GM18868 (cell line): ENCODE results near the gene AOC2.
"Not testable (repeated sequence)": the region's sequence is repeated elsewhere in the genome, so short reads cannot be mapped to it uniquely, and the experiment has no call there.

Experiments used
- ATAC-seq: cut with Tn5 transposase; IDR thresholded peaks from one replicate; pipeline ENCODE4 v1.9.1; 2021; ENCODE audit warnings: mild to moderate bottlenecking, moderate library complexity; ENCODE audit not compliant: unreplicated experiment

The AOC2 gene

GRCh38 chr17:42878924-42879595 is 34.7 kb downstream of the AOC2 start:
- no peak for ATAC-seq

- no peak for ATAC-seq
Measured at GRCh38 chr17:42879596-42879985, 35.2 kb downstream of the AOC2 start.

- ATAC-seq = no peak
Measured at GRCh38 chr17:42880776-42881310, 36.5 kb downstream of the AOC2 start.

- not testable (repeated sequence) for ATAC-seq
Measured at GRCh38 chr17:42881706-42882105, 37.3 kb downstream of the AOC2 start.

GRCh38 chr17:42882166-42882565 is 37.8 kb downstream of the AOC2 start:
- no peak for ATAC-seq

- ATAC-seq = no peak
Measured at GRCh38 chr17:42883802-42884558, 39.6 kb downstream of the AOC2 start.

- ATAC-seq = not testable (repeated sequence)
Measured at GRCh38 chr17:42885806-42886205, 41.4 kb downstream of the AOC2 start.

GRCh38 chr17:42886283-42887176 is 42.1 kb downstream of the AOC2 start:
- no peak for ATAC-seq

- ATAC-seq = no peak
Measured at GRCh38 chr17:42889809-42890208, 45.4 kb downstream of the AOC2 start.

GRCh38 chr17:42891539-42892152 is 47.3 kb downstream of the AOC2 start:
- ATAC-seq = no peak

GRCh38 chr17:42893359-42893758 is 49.0 kb downstream of the AOC2 start:
- ATAC-seq = no peak

GRCh38 chr17:42894283-42895184 is 50.2 kb downstream of the AOC2 start:
- ATAC-seq = no peak

GRCh38 chr17:42895185-42895555 is 50.8 kb downstream of the AOC2 start:
- no peak for ATAC-seq

GRCh38 chr17:42898147-42898811 is 53.9 kb downstream of the AOC2 start:
- ATAC-seq = no peak

GRCh38 chr17:42899981-42900380 is 55.6 kb downstream of the AOC2 start:
- ATAC-seq = not testable (repeated sequence)
